RWPE1 (cell line): Measurements from ENCODE around the gene IQSEC3.

Experiments
- CTCF ChIA-PET: fragments of 350-600 bp; sonication (Branson Sonifier 250); formaldehyde crosslinking; extraction: SDS; loops from one replicate; lab custom pipeline; 2021; lab: Yijun Ruan, JAX
- POLR2A ChIA-PET: fragments of 400-600 bp; formaldehyde crosslinking; extraction: SDS; loops from one replicate; lab custom pipeline; 2020; ENCODE audit warnings: antibody characterized with exemption; ENCODE audit not compliant: low non-redundant PET; lab: Yijun Ruan, JAX
- DNase-seq: peaks from one replicate; pipeline ENCODE4 v3.0.0; 2012; ENCODE audit warnings: low spot score
- H3K27ac ChIP-seq: fragments of 450-650 bp; 2 replicates; pipeline ENCODE4 v1.5.1; 2017
- TF ChIP-seq, protein P1 (sequence below): fragments of 450-650 bp; conservative IDR thresholded peaks from 2 replicates; pipeline ENCODE4 v1.5.1; 2017; ENCODE audit warnings: low read depth, mild to moderate bottlenecking

The IQSEC3 gene

DNA sequence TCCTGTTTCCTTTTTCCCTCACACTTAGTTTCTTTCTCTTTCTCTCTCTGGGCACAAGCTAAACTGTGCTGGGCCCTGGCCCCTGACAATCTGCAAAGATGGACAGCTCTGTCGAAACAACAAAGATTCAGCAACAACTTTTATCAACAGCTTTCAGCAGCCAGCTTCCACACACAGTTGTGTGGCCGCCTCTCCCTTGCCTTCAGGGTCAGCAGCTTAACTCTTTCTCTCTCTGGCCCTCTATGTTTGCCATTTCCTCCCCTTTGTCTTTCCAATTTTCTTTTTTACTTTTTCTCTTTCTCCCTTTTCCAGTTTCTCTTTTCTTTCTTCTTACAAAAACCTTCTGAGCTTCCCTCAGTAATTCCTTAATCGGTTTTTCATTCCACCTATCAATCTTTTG lies 43.3 kb downstream of the IQSEC3 start:
- ChIA-PET POLR2A (no interaction called here), CTCF (interaction anchor here (0.7 kb wide), 2 partner anchors 9 to 157 kb away, joined by 5 to 9 read pairs; no protein-coding TSS in a partner anchor)
- H3K27ac ChIP-seq: no peak overlapping the region
- TF ChIP-seq, protein P1, sequence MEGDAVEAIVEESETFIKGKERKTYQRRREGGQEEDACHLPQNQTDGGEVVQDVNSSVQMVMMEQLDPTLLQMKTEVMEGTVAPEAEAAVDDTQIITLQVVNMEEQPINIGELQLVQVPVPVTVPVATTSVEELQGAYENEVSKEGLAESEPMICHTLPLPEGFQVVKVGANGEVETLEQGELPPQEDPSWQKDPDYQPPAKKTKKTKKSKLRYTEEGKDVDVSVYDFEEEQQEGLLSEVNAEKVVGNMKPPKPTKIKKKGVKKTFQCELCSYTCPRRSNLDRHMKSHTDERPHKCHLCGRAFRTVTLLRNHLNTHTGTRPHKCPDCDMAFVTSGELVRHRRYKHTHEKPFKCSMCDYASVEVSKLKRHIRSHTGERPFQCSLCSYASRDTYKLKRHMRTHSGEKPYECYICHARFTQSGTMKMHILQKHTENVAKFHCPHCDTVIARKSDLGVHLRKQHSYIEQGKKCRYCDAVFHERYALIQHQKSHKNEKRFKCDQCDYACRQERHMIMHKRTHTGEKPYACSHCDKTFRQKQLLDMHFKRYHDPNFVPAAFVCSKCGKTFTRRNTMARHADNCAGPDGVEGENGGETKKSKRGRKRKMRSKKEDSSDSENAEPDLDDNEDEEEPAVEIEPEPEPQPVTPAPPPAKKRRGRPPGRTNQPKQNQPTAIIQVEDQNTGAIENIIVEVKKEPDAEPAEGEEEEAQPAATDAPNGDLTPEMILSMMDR: no peak
- no peak for DNase-seq

DNA sequence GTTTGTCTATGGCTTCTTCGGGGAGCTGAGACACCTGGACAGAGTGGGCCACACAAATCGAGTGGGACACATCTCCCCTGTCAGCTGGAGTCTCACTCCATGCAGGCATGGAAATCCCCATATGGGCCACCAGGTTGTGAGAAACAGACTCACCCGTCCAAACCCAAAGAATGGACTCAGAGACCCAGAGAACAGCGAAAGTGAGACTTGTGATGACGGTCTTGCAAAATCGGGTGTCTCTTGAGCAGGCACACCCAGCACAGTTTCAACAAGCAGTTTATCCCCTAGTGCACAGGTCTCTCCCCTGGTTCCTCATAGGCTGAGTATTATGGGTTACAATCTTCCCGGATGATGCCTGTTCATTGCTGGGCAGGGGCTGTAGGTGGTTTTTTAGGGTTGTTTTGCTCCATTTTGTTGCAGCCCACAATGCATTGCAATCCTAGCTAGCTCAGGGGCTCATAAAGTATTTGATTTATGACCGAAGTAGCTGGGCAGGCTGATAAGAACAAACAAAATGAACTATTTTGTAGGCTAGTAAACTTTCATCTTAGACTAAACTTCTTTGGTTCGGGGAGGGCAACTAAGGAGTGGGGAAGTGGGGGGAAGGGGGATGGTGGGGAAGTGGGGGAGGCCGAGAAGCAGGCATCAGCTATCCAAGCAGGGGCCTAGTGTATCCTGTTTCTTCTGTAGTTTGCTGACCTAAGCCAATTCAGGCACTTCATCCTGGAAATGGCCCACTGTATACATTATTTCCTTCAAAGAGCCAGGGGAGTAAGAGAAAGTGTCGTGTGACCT lies 45.3 kb downstream of the IQSEC3 start:
- no peak overlapping the region for H3K27ac ChIP-seq
- TF ChIP-seq, protein P1: no peak
- CTCF ChIA-PET: interaction anchor here (0.6 kb wide), 1 partner anchor 42 kb away, joined by 3 read pairs; no protein-coding TSS in a partner anchor
- DNase-seq: no peak
- POLR2A ChIA-PET: no interaction called here

DNA sequence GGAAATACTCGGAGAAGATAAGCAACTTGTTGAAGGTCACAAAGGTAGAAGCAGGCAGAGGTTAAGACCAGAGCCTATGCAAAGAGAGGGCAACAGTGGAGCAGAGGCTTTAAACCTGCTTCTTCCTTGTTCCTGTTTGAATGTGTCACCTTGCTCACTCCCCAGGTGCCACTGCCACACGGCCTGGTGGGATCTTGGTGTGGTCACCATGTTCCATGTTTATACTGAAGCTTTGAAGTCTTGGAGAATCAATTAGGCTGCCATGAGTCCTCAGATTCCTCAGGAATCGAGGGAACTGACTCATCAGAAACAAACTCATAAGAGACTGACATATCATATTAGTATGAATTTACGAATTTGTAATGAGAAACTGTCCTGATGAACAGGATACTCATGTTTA lies 46.8 kb downstream of the IQSEC3 start:
- H3K27ac ChIP-seq: no peak overlapping the region
- CTCF ChIA-PET: interaction anchor here (0.7 kb wide), 1 partner anchor 77 kb away, joined by 3 read pairs; no protein-coding TSS in a partner anchor
- DNase-seq: no peak
- TF ChIP-seq, protein P1: no peak
- POLR2A ChIA-PET: no interaction called here

GRCh38 chr12:114626-115211 lies 48.2 kb downstream of the IQSEC3 start:
- CTCF ChIA-PET: interaction anchor here (0.6 kb wide), 1 partner anchor 8 kb away, joined by 4 read pairs; no protein-coding TSS in a partner anchor
- DNase-seq: no peak
- TF ChIP-seq, protein P1: no peak
- no peak overlapping the region for H3K27ac ChIP-seq
- POLR2A ChIA-PET: no interaction called here

DNA sequence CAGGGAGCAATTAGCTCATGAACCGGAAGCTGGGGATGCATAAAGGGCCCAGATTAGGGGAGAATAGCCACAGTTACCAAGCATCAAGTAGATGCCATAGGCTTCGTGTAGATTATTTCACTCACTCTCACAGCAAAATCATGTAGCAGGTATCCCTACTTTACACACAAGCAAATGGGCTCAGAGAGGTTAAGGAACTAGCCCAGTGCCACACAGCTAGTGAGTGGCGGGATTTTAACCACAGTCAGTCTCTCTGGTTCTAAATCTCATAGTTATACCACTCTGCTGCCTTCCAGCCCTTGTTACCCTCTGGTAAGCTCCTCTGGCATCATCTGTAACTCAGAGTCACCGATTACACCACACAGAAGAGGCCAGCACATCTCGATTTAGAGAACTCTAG lies 49.0 kb downstream of the IQSEC3 start:
- DNase-seq: no peak
- POLR2A ChIA-PET: no interaction called here
- CTCF ChIA-PET: interaction anchor here (0.6 kb wide), 1 partner anchor 80 kb away, joined by 3 read pairs; no protein-coding TSS in a partner anchor
- TF ChIP-seq, protein P1: no peak
- H3K27ac ChIP-seq: no peak overlapping the region
